Measurements from ENCODE around the gene SCRN2. TPM values are rescaled to one million over a fixed set of nuclear protein-coding genes. Genes with fewer than 3 reads are reported as not detected.
A peak's percentile ranks its signal among the peaks of the same experiment; 100 is the strongest.

Gene SCRN2
- total RNA-seq, 1 donor from 2014 or later: 59.0 TPM

DNA sequence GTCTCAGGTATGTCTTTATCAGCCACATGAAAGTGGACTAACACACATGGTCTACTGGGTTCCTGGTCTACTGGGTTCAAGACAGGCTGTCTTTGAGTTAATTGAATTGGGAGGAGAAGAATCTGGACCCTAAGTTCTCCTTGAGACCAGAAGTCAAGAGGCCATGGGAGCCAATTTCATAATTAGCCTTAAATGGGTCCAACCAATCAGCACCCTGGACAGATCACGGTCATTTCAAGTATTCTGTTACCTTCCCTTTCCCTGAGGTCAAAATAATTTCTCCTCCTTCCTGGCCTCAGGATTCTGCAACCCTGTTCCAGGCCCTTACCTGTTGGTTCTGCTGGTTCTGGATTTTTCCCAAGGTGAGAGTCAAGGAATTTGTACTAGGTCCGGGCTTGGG, 43.3 kb downstream of the SCRN2 start:
- no peak overlapping the region for H3K4me3 Mint-ChIP-seq (ENCODE audit: low read depth)
- H3K27ac Mint-ChIP-seq: no peak overlapping the region
- H3K27me3 Mint-ChIP-seq: peaks cover 61% of the 10 kb centered on the region
- H3K36me3 Mint-ChIP-seq (ENCODE audit: insufficient read depth): no peaks in the 10 kb centered on the region
- no peaks in the 10 kb centered on the region for H3K4me1 Mint-ChIP-seq (ENCODE audit: low read depth)
- TF ChIP-seq, protein P1, sequence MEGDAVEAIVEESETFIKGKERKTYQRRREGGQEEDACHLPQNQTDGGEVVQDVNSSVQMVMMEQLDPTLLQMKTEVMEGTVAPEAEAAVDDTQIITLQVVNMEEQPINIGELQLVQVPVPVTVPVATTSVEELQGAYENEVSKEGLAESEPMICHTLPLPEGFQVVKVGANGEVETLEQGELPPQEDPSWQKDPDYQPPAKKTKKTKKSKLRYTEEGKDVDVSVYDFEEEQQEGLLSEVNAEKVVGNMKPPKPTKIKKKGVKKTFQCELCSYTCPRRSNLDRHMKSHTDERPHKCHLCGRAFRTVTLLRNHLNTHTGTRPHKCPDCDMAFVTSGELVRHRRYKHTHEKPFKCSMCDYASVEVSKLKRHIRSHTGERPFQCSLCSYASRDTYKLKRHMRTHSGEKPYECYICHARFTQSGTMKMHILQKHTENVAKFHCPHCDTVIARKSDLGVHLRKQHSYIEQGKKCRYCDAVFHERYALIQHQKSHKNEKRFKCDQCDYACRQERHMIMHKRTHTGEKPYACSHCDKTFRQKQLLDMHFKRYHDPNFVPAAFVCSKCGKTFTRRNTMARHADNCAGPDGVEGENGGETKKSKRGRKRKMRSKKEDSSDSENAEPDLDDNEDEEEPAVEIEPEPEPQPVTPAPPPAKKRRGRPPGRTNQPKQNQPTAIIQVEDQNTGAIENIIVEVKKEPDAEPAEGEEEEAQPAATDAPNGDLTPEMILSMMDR (IDR thresholded peaks at IDR 0.05; ENCODE audit: unreplicated experiment): no peak
- no peaks in the 10 kb centered on the region for H3K9me3 Mint-ChIP-seq (ENCODE audit: low read depth)
- DNase-seq (ENCODE audit: low spot score, unreplicated experiment): no peak

DNA sequence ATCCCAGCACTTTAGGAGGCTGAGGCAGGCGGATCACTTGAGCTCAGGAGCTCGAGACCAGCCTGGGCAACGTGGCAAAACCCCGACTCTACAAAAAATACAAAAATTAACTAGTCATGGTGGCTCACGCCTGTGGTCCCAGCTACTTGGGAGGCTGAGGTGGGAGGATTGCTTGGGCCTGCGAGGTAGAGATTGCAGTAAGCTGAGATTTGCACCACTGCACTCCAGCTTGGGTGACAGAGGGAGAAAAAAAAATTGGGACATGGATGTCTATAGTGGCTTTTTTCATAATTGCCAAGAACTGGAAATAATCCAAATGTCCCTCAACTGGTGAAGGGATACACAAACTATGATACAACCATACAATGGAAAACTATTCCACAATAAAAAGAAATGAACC, 48.1 kb downstream of the SCRN2 start:
- TF ChIP-seq, protein P1 (IDR thresholded peaks at IDR 0.05; ENCODE audit: unreplicated experiment): no peak
- Mint-ChIP-seq H3K27ac (no peak overlapping the region), H3K9me3 (ENCODE audit: low read depth) (no peaks in the 10 kb centered on the region), H3K4me3 (ENCODE audit: low read depth) (no peak overlapping the region), H3K36me3 (ENCODE audit: insufficient read depth) (no peaks in the 10 kb centered on the region), H3K4me1 (ENCODE audit: low read depth) (no peaks in the 10 kb centered on the region), H3K27me3 (peaks cover 85% of the 10 kb centered on the region)
- DNase-seq (ENCODE audit: low spot score, unreplicated experiment): no peak

DNA sequence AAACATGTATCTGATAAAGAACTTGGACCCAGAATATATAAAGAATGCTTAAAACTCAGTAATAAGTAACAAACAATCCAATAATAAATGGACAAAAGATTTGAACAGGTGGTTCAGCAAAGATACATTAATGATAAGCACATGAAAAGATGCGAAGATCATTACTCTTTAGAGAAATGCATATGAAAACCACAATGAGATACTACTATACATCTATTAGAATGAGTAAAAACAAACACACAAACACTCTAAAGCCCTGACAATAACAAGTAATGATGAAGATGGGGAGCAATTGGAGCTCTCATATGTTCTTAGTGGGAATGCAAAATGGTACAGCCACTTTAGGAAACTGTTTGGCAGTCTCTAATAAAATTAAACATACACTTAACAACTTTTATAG, 48.6 kb downstream of the SCRN2 start:
- no peak overlapping the region for H3K27ac Mint-ChIP-seq
- TF ChIP-seq, protein P1 (IDR thresholded peaks at IDR 0.05; ENCODE audit: unreplicated experiment): no peak

DNA sequence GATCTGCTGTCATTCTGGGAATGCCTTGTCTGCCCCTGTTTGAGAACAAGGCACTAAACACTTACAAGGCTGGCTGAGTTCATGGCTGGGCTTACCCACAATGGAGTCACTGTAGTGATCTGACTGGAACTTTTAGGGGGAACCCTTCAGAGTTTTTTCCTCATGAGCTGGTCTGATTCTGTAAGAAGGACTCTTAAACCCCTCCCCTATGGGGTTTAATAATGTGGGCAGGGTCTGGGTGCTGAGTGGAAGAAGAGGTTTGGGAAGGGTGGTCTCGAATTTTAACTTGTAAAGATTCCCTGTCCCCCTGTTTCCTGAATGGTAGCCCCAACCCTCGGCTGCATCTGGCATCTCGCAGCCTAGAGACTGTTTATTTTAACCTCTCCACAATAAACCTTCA, 50.0 kb downstream of the SCRN2 start:
- DNase-seq (ENCODE audit: low spot score, unreplicated experiment): no peak
- Mint-ChIP-seq H3K27me3 (peaks cover 86% of the 10 kb centered on the region), H3K36me3 (ENCODE audit: insufficient read depth) (no peaks in the 10 kb centered on the region), H3K4me3 (ENCODE audit: low read depth) (no peak overlapping the region), H3K9me3 (ENCODE audit: low read depth) (no peaks in the 10 kb centered on the region), H3K27ac (no peak overlapping the region), H3K4me1 (ENCODE audit: low read depth) (no peaks in the 10 kb centered on the region)
- TF ChIP-seq, protein P1 (IDR thresholded peaks at IDR 0.05; ENCODE audit: unreplicated experiment): no peak

More for the DNA sequence above, 48.6 kb downstream of the SCRN2 start:
- H3K27me3 Mint-ChIP-seq: peaks cover 84% of the 10 kb centered on the region
- no peak overlapping the region for H3K4me3 Mint-ChIP-seq (ENCODE audit: low read depth)
- no peaks in the 10 kb centered on the region for H3K9me3 Mint-ChIP-seq (ENCODE audit: low read depth)
- no peak for DNase-seq (ENCODE audit: low spot score, unreplicated experiment)
- H3K4me1 Mint-ChIP-seq (ENCODE audit: low read depth): no peaks in the 10 kb centered on the region
- no peaks in the 10 kb centered on the region for H3K36me3 Mint-ChIP-seq (ENCODE audit: insufficient read depth)

DNA sequence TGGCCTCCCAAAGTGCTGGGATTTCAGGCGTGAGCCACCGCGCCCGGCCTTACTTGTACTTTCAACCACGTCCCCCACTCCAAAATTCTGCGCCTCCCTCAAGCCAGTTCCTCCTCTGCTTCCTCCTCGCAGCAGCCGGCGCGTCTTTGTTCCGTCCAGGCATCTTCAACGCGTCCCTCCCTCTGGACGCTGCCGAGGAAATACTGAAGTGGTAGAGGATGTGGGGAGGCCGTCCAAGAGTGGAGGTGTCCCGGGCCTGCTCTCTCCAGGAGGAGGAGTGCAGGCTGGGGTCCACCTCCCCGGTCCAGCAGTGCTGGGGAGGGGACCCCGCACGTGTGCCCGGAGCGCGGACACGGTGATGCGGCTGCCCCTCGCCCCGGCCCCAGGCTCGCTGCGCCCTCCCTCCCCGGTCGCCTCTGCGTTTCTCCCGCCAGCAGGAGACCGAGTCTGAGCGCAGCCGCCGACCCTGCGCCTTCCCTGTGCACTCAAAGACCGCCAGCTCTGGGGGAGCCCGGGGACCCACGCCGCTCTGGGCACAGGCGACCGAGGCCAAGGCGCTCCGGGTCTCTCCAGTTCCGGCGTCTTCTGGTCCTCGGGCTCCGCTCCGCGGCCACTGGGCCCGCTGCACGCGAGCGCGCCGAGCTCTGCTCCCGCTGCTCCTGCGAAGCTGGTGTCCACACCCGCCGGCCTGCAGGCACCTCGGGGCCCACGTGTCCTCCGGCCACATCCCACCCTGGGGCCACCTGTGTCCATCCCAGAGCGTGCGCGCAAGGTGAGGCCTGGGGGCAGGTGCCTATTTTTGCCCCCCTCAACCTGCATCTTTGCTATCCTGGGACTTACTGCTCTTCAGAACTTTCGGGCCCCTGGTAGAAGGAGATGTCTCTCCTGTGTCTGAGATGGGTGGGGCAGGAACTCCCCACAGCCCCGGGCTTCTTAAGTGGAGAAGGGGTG, 51.2 kb downstream of the SCRN2 start:
- H3K9me3 Mint-ChIP-seq (ENCODE audit: low read depth): no peaks in the 10 kb centered on the region
- no peaks in the 10 kb centered on the region for H3K36me3 Mint-ChIP-seq (ENCODE audit: insufficient read depth)
- peaks cover 83% of the 10 kb centered on the region for H3K27me3 Mint-ChIP-seq
- TF ChIP-seq, protein P1 (IDR thresholded peaks at IDR 0.05; ENCODE audit: unreplicated experiment): peak; percentile 47
- no peak overlapping the region for H3K27ac Mint-ChIP-seq
- no peak overlapping the region for H3K4me3 Mint-ChIP-seq (ENCODE audit: low read depth)
- H3K4me1 Mint-ChIP-seq (ENCODE audit: low read depth): no peaks in the 10 kb centered on the region
- peak; percentile 39 for DNase-seq (ENCODE audit: low spot score, unreplicated experiment)

Other genes starting within 250 kb of the SCRN2 start
- 379 and 386 TPM in 2 replicates for gene KPNB1, start 191.4 kb downstream of the SCRN2 start, total RNA-seq
- 21.7 and 23.2 TPM in 2 replicates for gene TBKBP1, start 147.1 kb downstream of the SCRN2 start, total RNA-seq
- gene TBX21, start 108.0 kb downstream of the SCRN2 start, total RNA-seq: not detected in 2 replicates
- 20.5 and 26.2 TPM in 2 replicates for gene OSBPL7, start 19.5 kb downstream of the SCRN2 start, total RNA-seq
- gene MRPL10, start 9.7 kb downstream of the SCRN2 start, total RNA-seq: 41.1 and 44.1 TPM in 2 replicates
- gene LRRC46, start 9.6 kb downstream of the SCRN2 start, total RNA-seq: 1.3 and 1.7 TPM in 2 replicates
- 0.74 and 1.1 TPM in 2 replicates for gene SP6, start 9.9 kb upstream of the SCRN2 start, total RNA-seq
- gene SP2, start 55.0 kb upstream of the SCRN2 start, total RNA-seq: 16.0 and 18.6 TPM in 2 replicates
- 11.9 and 12.2 TPM in 2 replicates for gene PNPO, start 100.3 kb upstream of the SCRN2 start, total RNA-seq
- gene PRR15L, start 116.6 kb upstream of the SCRN2 start, total RNA-seq: 32.2 and 36.1 TPM in 2 replicates
- 336 and 344 TPM in 2 replicates for gene CDK5RAP3, start 129.8 kb upstream of the SCRN2 start, total RNA-seq
- 0.64 TPM in 1 of 2 replicates, not detected in the other for gene COPZ2, start 196.5 kb upstream of the SCRN2 start, total RNA-seq
- gene NFE2L1, start 207.1 kb upstream of the SCRN2 start, total RNA-seq: 123 and 124 TPM in 2 replicates